Right atrium auricular region (tissue), 2 donors: Measurements from ENCODE around the gene B4GALNT2. TPM values are rescaled to one million over a fixed set of nuclear protein-coding genes. Genes with fewer than 3 reads are reported as not detected.

Source experiments
- DNase-seq: peaks from one replicate; pipeline ENCODE4 v3.0.0-alpha.2; 2019; ENCODE audit warnings: low spot score
- H3K27ac ChIP-seq, 2 donors: fragments of 200-600 bp; sonication (generic); 1 replicate in 1 of 2; 2 replicates in 1 of 2; pipeline ENCODE4 v1.5.1; 2016 to 2019
- H3K27me3 ChIP-seq, 2 donors: fragments of 200-600 bp; sonication (generic); one replicate each; pipeline versions ENCODE4 v1.5.1 to v1.6.0; 2017 to 2019
- H3K36me3 ChIP-seq: fragments of 200-600 bp; sonication (generic); one replicate; pipeline ENCODE4 v1.5.1; 2016
- H3K4me1 ChIP-seq, 2 donors: fragments of 200-600 bp; sonication (generic); one replicate each; pipeline versions ENCODE4 v1.5.1 to v1.6.0; 2017 to 2019
- H3K4me3 ChIP-seq, 2 donors: fragments of 200-600 bp; sonication (generic); 1 replicate in 1 of 2; 2 replicates in 1 of 2; pipeline ENCODE4 v1.5.1; 2017 to 2019; ENCODE audit warnings: mild to moderate bottlenecking in 1 of 2, moderate library complexity in 1 of 2
- H3K9me3 ChIP-seq, 2 donors: fragments of 200-600 bp; sonication (generic); one replicate each; pipeline ENCODE4 v1.5.1; 2019
- total RNA-seq, 2 donors: library from RNA; depleted of rRNA; stranded (reverse); fragments of >200 nt; gene quantifications; one replicate each; pipeline ENCODE4 v1.1.0, GENCODE V29; 2016
- TF ChIP-seq, protein P1 (sequence below), 2 donors: fragments of 200-600 bp; sonication (generic); IDR thresholded peaks; one replicate each; pipeline ENCODE4 v1.5.1; 2019; ENCODE audit warnings: antibody characterized with exemption in 2 of 2

The B4GALNT2 gene
- total RNA-seq, 2 donors from 2014 or later: not detected

DNA sequence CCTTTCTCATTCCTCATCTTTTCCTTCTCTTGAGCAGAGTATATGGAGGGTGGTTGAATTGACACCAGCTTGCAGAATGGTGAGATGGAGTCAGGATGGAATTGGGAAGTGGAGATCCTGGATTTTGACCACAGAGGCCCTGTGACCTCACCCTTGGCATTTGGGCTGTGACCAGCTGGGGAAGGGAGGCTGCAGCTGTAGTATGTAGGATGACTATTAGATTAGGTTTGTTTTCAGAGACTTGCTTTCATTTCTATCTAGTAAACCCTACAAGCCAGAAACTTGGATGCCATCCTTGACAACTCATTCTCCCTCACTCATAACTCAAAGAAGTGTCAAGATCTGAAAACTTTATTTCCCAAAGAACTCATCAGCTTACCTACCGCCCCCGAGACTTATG lies 71.9 kb downstream of the B4GALNT2 start:
- H3K36me3 ChIP-seq: no peaks in the 10 kb centered on the region
- no peaks in the 10 kb centered on the region for H3K9me3 ChIP-seq
- no peaks in the 10 kb centered on the region for H3K27me3 ChIP-seq
- no peak overlapping the region for H3K4me3 ChIP-seq
- peaks cover 0 to 4% of the 10 kb centered on the region in 2 donors for H3K4me1 ChIP-seq
- TF ChIP-seq, protein P1, sequence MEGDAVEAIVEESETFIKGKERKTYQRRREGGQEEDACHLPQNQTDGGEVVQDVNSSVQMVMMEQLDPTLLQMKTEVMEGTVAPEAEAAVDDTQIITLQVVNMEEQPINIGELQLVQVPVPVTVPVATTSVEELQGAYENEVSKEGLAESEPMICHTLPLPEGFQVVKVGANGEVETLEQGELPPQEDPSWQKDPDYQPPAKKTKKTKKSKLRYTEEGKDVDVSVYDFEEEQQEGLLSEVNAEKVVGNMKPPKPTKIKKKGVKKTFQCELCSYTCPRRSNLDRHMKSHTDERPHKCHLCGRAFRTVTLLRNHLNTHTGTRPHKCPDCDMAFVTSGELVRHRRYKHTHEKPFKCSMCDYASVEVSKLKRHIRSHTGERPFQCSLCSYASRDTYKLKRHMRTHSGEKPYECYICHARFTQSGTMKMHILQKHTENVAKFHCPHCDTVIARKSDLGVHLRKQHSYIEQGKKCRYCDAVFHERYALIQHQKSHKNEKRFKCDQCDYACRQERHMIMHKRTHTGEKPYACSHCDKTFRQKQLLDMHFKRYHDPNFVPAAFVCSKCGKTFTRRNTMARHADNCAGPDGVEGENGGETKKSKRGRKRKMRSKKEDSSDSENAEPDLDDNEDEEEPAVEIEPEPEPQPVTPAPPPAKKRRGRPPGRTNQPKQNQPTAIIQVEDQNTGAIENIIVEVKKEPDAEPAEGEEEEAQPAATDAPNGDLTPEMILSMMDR (IDR thresholded peaks at IDR 0.05): no peak
- H3K27ac ChIP-seq: no peak overlapping the region
- no peak for DNase-seq

DNA sequence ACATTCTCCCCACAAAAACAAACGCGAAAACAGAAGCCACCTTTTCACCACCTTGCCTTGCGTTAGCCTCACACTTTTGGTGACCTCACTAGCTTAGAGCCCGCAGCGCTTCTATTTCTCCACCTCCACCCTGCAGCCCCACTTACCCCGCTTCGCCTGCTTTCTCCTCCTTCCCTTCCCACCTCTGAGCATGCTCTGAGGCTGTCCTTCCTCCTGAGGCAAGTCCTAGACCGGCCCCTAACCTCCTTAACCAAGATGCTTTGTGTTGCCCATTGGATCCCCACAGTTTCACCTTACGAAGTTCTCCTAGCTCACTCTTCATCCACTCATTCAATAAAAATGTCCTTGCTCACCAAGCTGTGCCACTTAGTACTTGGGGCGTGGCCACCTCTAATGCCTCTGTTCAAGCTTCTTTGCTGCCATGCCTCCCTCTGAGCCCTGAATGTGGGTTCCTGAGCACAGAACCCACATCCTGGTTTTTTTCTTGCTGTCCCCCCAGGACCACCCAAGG lies 76.5 kb downstream of the B4GALNT2 start:
- H3K27me3 ChIP-seq: no peaks in the 10 kb centered on the region
- H3K27ac ChIP-seq: peak overlapping the region in 1 of 2 donors; percentile 69
- no peaks in the 10 kb centered on the region for H3K9me3 ChIP-seq
- no peak overlapping the region for H3K4me3 ChIP-seq
- TF ChIP-seq, protein P1 (IDR thresholded peaks at IDR 0.05): no peak
- H3K4me1 ChIP-seq: peaks cover 0 to 20% of the 10 kb centered on the region in 2 donors
- DNase-seq: no peak
- no peaks in the 10 kb centered on the region for H3K36me3 ChIP-seq

DNA sequence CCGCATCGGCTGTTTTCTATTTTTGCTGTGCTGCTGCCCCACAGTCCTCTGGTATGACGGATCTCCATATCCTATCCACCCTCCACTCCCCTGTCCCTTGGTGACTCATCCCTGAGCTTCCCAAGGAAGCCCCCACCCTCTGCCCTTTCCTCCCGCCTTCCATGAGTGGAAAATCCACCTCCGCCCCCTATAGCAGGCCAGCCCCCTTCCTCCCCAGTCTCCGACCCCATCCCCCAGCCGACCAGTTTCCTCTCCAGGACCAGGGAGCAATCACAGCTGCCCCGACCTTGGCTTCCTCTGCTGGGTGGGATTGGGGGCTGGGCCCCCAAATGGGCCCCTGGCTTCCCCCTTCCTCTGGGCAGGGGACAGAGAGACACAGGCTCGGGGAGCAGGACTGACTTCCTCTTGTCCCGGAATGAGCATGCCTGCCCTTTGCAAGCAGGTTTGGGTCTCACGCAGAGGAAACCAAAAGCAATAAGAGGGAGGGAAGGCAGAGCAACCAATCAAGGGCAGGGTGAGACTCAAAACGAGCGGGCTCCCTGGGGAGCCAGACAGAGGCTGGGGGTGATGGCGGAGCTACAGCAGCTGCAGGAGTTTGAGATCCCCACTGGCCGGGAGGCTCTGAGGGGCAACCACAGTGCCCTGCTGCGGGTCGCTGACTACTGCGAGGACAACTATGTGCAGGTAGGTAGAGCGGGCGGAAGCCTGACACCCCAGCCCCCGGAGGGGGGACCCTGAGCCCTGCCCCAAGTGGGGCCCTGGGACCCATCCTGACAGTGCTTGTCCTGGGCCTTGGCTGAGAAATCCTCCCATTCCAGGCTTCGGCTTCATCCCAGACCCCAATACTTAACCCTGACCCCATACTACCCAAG lies 77.8 kb downstream of the B4GALNT2 start, which contains the start of the genes ABI3 and GNGT2:
ABI3 (plus strand) TSS at position 550 of the 872 bp plus-strand sequence; CDS start at position 568, 18 bp downstream.
GNGT2 (minus strand) TSS at position 417 of the 872 bp plus-strand sequence. CDS start 3,152 bp downstream, outside the sequence.
- peaks cover 0 to 30% of the 10 kb centered on the region in 2 donors for H3K4me1 ChIP-seq
- H3K4me3 ChIP-seq: peak within 1 kb of the TSS; percentile 33 to 43
- H3K27me3 ChIP-seq: no peaks in the 10 kb centered on the region
- H3K9me3 ChIP-seq: no peaks in the 10 kb centered on the region
- TF ChIP-seq, protein P1 (IDR thresholded peaks at IDR 0.05): no peak
- peak within 1 kb of the TSS; percentile 40 to 69 for H3K27ac ChIP-seq
- H3K36me3 ChIP-seq: no peaks in the 10 kb centered on the region
- no peak for DNase-seq

DNA sequence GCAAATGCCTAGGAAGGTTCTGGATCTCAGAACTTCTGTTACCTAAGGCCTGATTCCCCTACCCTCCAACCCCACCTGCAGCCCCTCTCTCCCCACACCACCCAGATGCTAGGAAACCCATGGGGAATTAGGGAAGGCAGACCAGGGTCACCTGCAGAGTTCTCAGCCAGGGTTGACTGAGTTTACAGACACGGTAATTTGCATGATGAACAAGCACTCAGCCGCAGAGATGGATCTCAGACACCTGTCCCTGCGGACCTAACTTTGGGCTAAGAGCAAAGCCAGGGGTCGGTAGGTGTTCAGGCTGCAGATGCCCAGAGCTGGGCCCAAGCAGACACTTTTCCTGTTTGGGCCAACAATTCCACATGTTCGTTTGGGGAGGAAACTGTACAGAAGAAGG lies 80.8 kb downstream of the B4GALNT2 start:
- H3K4me3 ChIP-seq: no peak overlapping the region
- peaks cover 0 to 55% of the 10 kb centered on the region in 2 donors for H3K4me1 ChIP-seq
- no peaks in the 10 kb centered on the region for H3K9me3 ChIP-seq
- no peak overlapping the region for H3K27ac ChIP-seq
- H3K36me3 ChIP-seq: no peaks in the 10 kb centered on the region
- TF ChIP-seq, protein P1 (IDR thresholded peaks at IDR 0.05): no peak
- H3K27me3 ChIP-seq: no peaks in the 10 kb centered on the region
- no peak for DNase-seq

DNA sequence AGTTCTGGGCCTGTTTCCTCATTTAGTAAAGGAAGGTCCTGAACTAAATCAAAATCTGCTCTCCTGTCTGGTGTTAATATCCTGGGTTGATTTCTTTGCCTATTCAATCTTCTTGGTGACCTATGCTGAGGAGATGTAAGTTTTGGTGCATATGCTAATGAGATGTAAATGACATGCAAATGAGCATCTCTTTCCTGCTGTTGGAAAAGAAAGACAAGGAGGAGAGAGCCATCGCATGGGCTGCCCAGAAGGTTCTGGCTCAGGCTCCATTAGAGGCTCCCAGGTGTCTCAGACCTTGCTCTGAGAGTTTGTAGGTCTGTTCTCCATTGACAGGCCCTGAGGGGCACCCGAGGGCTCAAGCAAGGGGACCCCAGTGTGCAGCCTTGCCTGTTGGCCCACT lies 81.3 kb downstream of the B4GALNT2 start:
- DNase-seq: no peak
- Histone ChIP-seq H3K27me3 (no peaks in the 10 kb centered on the region), H3K9me3 (no peaks in the 10 kb centered on the region), H3K36me3 (no peaks in the 10 kb centered on the region), H3K4me1 (peaks cover 0 to 55% of the 10 kb centered on the region in 2 donors), H3K27ac (peak overlapping the region in 1 of 2 donors; percentile 20), H3K4me3 (no peak overlapping the region)
- TF ChIP-seq, protein P1 (IDR thresholded peaks at IDR 0.05): no peak
